HG03045 (cell line): ENCODE results near the gene PLAAT4.
A peak's percentile ranks its signal among the peaks of the same experiment; 100 is the strongest.
"Not testable (repeated sequence)": the region's sequence is repeated elsewhere in the genome, so short reads cannot be mapped to it uniquely, and the experiment has no call there.

Source experiments
- ATAC-seq: cut with Tn5 transposase; IDR thresholded peaks from one replicate; pipeline ENCODE4 v1.9.1; 2021; ENCODE audit warnings: mild to moderate bottlenecking, moderate library complexity; ENCODE audit not compliant: unreplicated experiment

Gene PLAAT4

DNA sequence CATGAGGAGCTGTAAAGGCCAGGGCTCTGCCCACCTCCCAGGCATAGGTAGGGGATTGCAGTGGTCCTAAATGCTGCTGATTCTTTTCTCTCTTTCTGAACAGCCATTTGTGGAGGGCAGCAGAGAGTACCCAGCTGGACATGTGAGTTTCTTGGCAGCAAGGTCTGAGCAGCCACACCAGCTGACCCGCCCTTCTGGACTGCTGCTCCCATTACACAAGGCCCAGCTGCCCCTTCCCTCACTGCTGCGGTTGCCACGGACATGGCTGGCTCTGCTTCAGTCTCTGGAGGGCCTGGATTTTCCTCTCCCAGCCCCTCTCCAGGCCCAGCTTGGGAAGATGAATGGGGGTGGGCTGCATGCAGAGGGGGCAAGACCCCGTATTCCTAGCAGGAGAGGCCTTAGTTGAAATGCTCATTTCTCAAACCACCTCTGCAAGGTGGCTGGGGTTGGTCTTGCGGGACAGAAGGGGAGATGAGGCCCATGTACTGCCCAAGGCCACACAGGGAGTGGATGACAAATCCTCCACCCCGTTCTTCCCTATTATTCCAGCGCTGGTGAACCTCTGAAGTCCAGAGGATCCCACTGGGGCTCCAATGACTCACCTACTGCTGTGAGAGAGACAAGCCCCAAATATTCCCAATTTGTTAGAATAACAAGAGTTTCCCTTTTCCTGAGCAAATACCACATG is 26.1 kb upstream of the PLAAT4 start:
- no peak for ATAC-seq

DNA sequence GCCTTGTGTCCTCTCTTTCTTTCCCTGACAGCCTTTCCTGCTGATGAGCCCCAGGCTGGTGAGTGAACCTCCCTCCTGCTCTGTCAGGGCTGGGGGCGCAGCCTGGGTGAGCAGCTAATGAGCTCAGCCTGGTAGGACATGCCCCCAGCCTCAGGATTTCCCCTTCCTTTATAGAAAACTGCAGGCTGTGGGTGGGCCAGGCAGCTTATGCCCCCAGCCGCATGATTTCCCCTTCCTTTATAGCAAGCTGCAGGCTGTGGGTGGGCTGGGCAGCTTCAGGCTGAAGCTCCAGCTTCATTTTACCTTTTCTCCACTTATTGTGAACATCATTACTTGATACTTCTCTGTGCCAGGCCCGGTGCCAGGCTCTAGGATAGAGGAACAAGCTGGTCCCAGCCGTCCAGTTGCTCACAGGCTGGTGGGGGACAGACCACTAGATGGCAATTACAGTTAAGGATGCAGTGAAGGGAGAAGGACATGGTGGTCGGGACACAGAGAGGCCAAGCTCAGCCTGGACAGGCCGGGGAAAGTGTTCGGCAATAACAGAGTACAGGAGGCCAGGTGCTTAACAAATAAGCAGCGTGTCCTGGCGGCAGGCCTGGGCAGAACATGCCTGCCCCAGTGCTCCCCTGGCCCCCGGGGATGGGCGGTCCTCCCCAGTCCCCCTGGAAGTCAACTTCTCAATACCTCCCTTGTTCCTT is 25.4 kb upstream of the PLAAT4 start:
- no peak for ATAC-seq

DNA sequence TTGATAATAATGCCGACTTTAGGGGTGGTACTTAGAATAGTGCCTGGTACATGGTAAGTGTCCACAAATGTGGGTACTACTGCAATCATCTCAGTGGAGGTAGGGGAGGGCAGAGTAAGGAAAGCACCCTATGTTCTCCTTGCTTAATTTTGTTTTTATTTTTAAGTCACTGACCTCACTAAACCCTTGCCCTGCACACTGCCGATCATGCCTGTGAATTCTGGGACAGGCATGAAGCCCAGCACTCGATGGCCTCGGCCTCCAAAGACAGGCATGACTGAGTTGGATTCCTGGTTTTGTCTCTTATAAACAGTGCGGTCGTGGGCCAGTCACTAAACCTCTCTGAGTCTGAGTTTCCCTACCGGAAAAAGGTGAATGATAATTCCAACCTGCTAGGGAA is 23.8 kb upstream of the PLAAT4 start:
- ATAC-seq, result no peak

DNA sequence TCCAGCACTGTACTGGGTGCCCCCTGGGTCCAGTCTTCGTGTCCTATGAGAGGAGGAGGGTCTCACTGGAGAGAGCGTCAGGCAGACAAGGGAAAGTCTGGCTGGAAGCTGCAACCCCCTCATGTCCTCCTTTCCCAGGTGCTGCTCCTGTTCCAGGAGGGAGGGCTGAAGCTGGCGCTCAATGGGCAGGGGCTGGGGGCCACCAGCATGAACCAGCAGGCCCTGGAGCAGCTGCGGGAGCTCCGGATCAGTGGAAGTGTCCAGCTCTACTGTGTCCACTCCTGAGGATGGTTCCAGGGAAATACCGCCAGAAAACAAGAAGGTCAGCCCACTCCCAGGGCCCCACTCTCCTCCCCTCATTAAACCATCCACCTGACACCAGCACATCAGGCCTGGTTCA is 20.5 kb upstream of the PLAAT4 start:
- no peak for ATAC-seq

DNA sequence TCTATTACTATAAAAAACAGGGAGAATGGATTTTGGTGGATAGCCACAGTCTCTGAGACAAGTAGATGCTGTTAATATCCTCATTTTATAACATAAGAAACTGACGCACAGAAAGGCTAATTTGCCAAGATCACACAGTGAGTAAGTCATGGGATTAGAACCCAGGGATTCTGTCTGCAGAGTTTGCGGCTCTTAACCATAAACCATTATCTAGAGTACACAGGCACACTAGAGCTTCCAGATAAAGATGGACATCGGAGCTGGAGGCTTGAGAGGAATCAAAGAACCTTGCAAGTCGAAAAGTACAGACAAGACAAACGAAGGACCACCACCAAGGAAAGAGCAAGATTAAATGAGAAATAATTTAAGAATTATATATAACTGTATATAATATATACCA is 19.5 kb upstream of the PLAAT4 start:
- ATAC-seq, result no peak

DNA sequence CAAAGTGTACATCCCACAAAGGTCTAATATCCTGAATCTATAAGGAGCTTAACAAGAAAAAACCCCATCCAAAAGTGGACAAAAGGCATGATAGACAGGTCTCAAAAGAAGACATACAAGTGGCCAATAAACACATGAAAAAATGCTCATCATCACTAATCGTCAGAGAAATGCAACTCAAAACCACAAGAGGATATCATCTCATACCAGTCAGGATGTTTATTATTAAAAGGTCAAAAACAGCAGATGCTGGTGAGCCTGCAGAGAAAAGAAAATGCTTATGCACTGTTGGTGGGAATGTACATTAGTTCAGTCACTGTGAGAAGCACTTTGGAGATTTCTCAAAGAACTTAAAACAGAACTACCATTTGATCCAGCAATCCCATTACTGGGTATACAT is 18.1 kb upstream of the PLAAT4 start:
- no peak for ATAC-seq

DNA sequence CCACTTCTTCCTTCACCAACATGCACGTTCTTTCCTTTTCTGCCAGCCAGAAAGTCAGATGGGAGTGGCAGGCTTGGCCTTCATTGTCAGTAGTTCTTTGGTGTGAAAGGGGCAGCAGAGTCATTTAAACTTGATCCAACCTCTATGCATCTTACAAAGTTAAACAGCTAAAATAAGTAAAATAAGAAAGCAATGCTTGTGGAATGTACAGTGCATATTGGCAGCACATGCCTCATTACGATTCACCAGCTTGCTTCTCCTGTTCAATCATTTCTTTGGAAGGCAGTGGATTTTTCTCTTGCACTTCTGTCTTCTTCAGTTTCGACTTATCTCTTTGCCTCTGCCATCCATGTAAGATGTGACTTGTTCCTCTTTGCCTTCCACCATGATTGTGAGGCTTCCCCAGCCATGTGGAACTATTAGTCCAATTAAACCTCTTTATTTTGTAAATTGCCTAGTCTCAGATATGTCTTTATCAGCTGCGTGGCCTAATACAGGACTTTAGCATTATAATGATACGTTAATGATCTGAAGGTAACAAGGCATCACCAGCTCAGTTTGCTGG is 15.9 kb upstream of the PLAAT4 start:
- ATAC-seq, result no peak

DNA sequence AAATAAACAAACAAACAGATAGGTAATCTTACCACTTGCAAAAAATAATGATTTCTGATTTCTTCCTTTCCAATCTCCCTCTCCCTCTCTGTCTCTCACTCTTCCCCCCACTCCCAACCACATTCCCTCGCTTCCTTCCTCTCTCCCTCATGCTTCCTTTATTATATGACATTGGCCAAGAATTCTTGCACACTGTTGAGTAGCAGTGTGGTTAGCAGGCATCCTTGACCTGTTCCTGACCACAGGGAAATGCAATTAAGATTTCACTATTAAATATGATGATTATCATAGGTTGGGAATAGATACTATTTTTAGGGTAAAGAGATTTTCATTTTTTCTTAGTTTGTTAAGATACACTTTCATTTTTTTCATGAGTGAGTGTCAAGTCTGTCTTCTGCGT is 14.7 kb upstream of the PLAAT4 start:
- no peak for ATAC-seq

DNA sequence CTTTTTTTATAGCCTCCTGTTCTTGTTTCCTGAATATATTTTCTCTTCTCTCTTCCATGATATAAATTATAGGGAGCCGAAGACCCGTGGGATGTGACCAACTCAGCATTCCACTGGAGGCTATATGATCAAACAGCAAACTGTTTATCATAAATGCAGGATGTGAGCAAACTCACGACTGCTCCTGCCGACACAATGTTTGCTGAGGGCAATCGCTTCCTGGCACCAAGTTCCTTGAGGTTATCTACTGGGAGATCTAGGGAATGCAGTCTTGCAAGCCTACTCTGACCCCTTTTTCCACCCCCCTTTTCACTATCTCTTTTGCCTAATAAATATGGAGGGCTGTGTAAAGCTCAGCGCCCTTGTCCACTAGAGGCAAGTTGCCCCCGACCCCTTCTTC is 13.5 kb upstream of the PLAAT4 start:
- no peak for ATAC-seq

DNA sequence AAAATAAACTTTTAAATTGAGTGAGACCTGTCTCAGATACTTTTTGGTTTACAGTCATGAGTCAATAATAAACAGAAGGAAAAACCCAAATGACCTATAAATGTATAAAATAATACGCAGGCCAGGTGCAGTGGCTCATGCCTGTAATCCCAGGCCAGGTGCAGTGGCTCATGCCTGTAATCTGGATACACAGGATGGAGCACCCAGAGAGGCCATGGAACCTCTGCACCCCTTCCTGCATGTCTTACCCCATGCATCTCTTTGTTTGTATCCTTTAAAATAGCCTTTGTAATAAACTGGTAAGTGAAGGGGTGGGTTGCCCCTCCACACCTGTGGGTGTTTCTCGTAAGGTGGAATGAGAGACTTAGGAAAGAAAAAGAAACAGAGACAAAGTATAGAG is 8.9 kb upstream of the PLAAT4 start:
- ATAC-seq, result no peak

DNA sequence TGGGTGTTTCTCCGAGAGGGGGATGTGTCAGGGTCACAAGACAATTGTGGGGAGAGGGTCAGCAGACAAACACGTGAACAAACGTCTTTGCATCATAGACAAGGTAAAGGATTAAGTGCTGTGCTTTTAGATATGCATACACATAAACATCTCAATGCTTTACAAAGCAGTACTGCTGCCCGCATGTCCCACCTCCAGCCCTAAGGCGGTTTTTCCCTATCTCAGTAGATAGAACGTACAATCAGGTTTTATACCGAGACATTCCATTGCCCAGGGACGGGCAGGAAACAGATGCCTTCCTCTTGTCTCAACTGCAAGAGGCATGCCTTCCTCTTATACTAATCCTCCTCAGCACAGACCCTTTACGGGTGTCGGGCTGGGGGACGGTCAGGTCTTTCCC is 8.5 kb upstream of the PLAAT4 start:
- ATAC-seq, result not testable (repeated sequence)

DNA sequence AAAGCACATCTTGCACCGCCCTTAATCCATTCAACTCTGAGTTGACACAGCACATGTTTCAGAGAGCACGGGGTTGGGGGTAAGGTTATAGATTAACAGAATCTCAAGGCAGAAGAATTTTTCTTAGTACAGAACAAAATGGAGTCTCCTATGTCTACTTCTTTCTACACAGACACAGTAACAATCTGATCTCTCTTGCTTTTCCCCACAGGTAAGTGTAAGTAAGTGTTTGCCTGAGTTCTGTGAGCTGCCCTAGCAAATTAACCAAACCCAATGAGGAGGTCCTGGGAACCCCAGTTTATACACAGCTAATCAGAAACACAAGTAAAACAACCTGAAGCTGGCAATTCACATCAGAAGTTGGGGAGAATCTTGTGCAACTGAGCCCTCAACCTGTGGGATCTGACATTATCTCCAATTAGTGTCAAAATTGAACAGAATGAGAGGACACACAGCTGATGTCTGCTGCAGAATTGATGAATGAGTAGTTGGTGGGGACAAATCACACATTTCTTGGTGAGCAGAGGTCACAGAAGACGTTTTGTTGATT is 7.8 kb upstream of the PLAAT4 start:
- not testable (repeated sequence) for ATAC-seq

DNA sequence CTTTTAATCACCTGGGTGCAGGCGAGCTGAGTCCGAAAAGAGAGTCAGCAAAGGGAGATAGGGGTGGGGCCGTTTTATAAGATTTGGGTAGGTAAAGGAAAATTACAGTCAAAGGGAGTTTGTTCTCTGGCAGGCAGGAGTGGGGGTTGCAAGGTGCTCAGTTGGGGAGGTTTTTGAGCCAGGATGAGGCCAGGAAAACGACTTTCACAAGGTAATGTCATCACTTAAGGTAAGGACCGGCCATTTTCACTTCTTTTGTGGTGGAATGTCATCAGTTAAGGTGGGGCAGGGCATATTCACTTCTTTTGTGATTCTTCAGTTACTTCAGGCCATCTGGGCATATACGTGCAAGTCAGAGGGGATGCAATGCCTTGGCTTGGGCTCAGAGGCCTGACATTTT is 7.2 kb upstream of the PLAAT4 start:
- ATAC-seq, result not testable (repeated sequence)

DNA sequence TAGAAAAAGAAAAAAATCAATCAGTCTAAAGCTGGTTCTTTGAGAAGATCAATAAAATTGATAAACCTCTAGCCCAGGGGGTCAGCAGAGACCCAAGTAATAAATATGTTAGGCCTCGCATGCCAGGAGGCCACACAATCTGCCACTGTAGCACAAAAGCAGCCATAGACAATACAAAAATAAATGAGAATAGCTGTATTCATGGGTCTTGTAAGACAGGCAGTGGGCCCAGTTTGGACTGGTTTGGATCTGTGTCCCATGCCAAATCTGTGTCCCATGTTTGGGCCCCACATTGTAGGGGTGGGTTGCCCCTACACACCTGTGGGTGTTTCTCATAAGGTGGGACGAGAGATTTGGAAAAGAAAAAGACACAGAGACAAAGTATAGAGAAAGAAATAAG is 6.6 kb upstream of the PLAAT4 start:
- no peak for ATAC-seq

DNA sequence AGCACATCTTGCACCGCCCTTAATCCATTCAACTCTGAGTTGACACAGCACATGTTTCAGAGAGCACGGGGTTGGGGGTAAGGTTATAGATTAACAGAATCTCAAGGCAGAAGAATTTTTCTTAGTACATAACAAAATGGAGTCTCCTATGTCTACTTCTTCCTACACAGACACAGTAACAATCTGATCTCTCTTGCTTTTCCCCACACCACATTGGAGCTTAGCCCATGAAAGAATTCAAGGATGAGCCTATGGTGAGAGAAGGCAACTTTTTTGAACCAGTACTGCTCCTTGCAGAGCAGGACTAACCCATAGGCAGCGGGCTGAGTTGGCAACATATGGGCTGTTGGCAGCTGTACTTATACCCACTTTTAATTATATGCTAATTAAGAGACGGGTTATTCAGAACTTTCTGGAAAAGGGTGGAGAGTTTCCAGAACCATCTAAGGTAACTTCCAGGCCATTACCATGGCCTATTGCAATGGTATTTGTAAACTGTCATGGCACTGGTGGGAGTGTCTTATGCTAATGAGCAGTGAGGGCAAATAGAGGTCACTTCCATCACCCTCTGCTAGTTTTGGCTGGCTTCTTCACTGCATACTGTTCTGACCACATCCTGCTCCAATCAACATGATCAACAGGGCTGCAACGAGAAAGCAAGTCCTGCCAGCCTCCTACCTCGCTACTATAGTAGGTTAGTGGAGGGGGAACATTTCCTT is 5.4 kb upstream of the PLAAT4 start:
- ATAC-seq, result not testable (repeated sequence)

DNA sequence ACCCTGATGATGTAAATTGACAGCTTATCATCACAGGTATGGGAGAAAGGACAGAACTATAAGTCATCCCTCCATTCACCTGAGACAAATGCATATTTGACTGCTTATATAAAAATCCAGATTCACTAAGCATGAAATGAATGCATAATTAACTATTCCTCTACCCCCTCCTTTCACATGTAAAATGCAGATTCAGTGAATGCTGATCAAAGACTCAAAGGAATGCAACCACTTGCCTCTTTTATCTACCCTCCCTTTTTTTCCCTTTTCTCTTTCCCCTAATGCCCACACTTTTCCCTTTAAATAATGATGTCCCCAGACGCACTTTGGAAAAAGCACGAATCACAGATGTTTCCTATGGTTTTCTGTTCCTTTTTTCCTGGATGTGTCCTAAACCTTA is 4.5 kb upstream of the PLAAT4 start:
- ATAC-seq, result no peak

DNA sequence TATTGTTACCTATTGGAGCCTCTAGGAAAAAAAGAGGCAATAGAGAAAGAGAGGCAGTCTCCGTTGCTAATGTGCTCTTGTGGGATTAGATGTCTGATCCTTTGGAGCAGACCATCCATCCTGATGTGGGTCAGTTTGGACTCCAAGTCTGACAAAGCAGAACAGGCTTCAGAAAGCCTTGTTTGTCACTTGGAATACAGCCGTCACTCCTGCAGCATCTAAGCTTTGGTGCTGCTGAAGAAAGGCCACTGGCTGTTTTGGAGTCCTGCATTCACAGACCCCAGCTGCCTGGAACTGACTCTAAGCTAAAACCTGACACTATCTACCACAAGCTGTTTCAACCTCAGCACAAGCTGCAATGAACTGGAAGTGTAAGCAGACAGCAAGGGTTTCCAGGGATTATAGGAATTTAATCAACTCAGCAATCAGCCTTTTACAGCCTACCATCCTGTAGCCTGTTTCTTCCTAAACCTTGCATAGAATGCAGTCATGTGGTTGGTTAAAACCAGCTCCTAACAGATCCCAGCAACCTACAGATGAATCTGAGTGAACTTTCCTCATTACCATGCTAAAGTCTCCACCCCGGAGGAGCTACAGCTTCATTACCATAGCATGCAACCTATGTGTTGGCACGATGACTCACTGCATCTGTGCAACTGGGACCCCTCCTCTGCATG is 3.7 kb upstream of the PLAAT4 start:
- ATAC-seq, result no peak

DNA sequence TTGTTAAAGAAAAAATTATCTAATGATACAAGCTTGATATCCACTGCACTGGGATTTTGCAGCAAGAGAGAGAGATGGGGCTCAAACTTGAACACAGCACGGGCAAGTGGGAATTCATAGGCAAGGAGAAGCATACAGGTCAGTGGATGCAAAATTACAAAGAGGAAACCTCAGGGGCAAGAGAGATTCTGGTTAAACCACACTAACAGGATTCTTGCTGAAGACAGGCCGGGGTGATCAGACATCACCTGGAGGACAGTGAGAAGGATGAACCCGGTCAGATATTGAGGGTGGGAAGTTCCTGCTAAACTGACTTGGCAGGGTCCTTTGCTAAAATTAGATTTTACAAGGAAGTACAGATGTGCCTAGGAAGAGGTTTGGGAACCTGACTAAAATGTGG is 2.5 kb upstream of the PLAAT4 start:
- no peak for ATAC-seq

DNA sequence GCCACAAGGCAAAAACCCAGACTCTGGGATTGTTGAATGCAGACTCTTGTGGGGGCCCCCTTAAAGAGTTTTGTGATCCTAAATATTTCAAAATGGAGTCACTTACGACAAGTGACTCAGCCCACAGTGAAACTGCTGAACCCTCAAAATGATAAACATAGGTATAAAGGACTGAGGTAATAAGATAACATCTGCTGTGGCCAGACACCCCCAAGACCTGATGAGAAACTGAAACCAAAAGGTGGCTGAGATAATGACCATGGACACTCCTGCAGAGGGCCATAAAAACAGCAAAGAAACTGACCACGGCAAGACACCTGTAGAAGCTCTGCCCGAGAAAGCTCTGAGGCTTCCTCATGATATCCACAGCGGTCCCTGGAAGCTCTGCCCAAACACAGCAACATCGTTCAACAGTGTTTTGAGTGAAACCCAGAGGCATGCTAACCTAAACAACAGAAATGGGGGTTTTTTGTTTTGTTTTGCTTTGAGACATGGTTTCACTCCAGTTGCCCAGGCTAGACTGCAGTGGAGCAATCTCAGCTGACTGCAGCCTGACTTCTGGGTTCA is 1.6 kb upstream of the PLAAT4 start:
- ATAC-seq, result peak; percentile 52

DNA sequence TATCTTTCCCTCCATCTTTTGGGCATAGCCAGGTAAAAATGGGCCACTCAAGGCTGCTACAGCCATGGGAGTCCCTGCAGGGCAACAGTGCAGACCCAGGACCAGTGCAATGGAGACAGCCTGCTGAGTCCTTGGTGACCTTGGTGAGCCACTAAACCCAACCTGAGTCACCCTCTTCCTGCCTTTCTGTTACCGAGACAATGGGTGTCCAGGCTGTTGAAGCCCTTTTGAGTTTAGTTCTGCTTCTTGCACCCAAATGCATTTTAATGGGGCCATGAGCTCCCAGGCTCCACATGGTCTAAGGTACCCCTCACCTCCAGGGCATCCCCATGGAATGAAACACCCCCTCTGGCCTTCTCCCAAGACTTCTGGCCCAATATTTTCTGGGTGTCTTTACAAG is 874 bp upstream of the PLAAT4 start:
- no peak for ATAC-seq
